WTC11 (cell line): ENCODE measurements around the gene OR6C2. TPM values are rescaled to one million over a fixed set of nuclear protein-coding genes. Genes with fewer than 3 reads are reported as not detected.

Source experiments
- ATAC-seq: fragments of 200-7000 bp; cut with Tn5 transposase; 2 replicates; pipeline ENCODE4 v1.10.0; 2021; ENCODE audit warnings: mild to moderate bottlenecking, moderate library complexity
- CTCF ChIA-PET: fragments of 300-600 bp; sonication (Branson Sonifier 250); formaldehyde crosslinking; loops from one replicate; lab custom pipeline; 2021; ENCODE audit warnings: antibody characterized with exemption; lab: Charles Lee
- POLR2A ChIA-PET: fragments of 350-600 bp; sonication (Branson Sonifier 250); formaldehyde crosslinking; loops from one replicate; lab custom pipeline; 2021; ENCODE audit warnings: antibody characterized with exemption; lab: Charles Lee
- DNase-seq: peaks from one replicate; pipeline ENCODE4 v3.0.0; 2021; ENCODE audit warnings: low spot score
- H3K27ac Mint-ChIP-seq: 2 replicates; pipeline ENCODE4 v1.8.0; 2021; ENCODE audit warnings: mixed read lengths
- H3K27me3 Mint-ChIP-seq: 2 replicates; pipeline ENCODE4 v1.8.0; 2021; ENCODE audit warnings: low read depth, mild to moderate bottlenecking, moderate library complexity, mixed read lengths
- H3K36me3 Mint-ChIP-seq: 2 replicates; pipeline ENCODE4 v1.8.0; 2021; ENCODE audit warnings: mixed read lengths
- H3K4me1 Mint-ChIP-seq: 2 replicates; pipeline ENCODE4 v1.8.0; 2022; ENCODE audit warnings: mixed read lengths
- H3K4me3 Mint-ChIP-seq: 2 replicates; pipeline ENCODE4 v1.8.0; 2021; ENCODE audit warnings: mild to moderate bottlenecking, moderate library complexity, mixed read lengths
- H3K9me3 Mint-ChIP-seq: 2 replicates; pipeline ENCODE4 v1.8.0; 2021; ENCODE audit warnings: mixed read lengths
- ELF4 ChIP-seq: sonication (generic); formaldehyde crosslinking; IDR thresholded peaks from 2 replicates; pipeline ENCODE4 v1.8.1; 2022; ENCODE audit warnings: low read depth, mild to moderate bottlenecking, moderate library complexity, missing genetic modification reagents
- ETV6 ChIP-seq: sonication (generic); formaldehyde crosslinking; IDR thresholded peaks from 2 replicates; pipeline ENCODE4 v1.8.1; 2022; ENCODE audit warnings: mild to moderate bottlenecking, missing genetic modification reagents
- FOXJ3 ChIP-seq: sonication (generic); formaldehyde crosslinking; IDR thresholded peaks from 2 replicates; pipeline ENCODE4 v1.9.0; 2021; ENCODE audit warnings: missing genetic modification reagents, mild to moderate bottlenecking, borderline replicate concordance
- FOXK1 ChIP-seq: sonication (generic); formaldehyde crosslinking; IDR thresholded peaks from 2 replicates; pipeline ENCODE4 v1.8.0; 2022; ENCODE audit warnings: mild to moderate bottlenecking, moderate library complexity, missing genetic modification reagents
- GTF2I ChIP-seq: fragments of 250-450 bp; sonication (Bioruptor Pico); conservative IDR thresholded peaks from 2 replicates; pipeline ENCODE4 v1.4.0; 2021; ENCODE audit warnings: mild to moderate bottlenecking
- IRF2 ChIP-seq: sonication (generic); formaldehyde crosslinking; IDR thresholded peaks from 2 replicates; pipeline ENCODE4 v1.8.0; 2022; ENCODE audit warnings: low read depth, missing genetic modification reagents, borderline replicate concordance
- OVOL2 ChIP-seq: fragments of 250-450 bp; sonication (Bioruptor Pico); IDR thresholded peaks from 2 replicates; pipeline ENCODE4 v1.9.0; 2021; ENCODE audit warnings: mild to moderate bottlenecking, borderline replicate concordance
- SP1 ChIP-seq: sonication (generic); formaldehyde crosslinking; conservative IDR thresholded peaks from 2 replicates; pipeline ENCODE4 v1.8.1; 2022; ENCODE audit warnings: missing genetic modification reagents
- TEAD1 ChIP-seq: sonication (generic); formaldehyde crosslinking; IDR thresholded peaks from 2 replicates; pipeline ENCODE4 v1.8.0; 2022; ENCODE audit warnings: mild to moderate bottlenecking, missing genetic modification reagents
- ZNF232 ChIP-seq: sonication (generic); formaldehyde crosslinking; IDR thresholded peaks from 2 replicates; pipeline ENCODE4 v1.8.0; 2022; ENCODE audit warnings: mild to moderate bottlenecking, missing genetic modification reagents
- total RNA-seq: library from RNA; stranded (reverse); gene quantifications from 3 replicates; pipeline ENCODE4 v1.2.3, GENCODE V29; 2021
- TF ChIP-seq, protein P1 (sequence below): fragments of 250-450 bp; sonication (Bioruptor Pico); IDR thresholded peaks from 2 replicates; pipeline ENCODE4 v1.9.0; 2021; ENCODE audit warnings: mild to moderate bottlenecking
- TF ChIP-seq, protein P2 (sequence below): sonication (generic); formaldehyde crosslinking; IDR thresholded peaks from 2 replicates; pipeline ENCODE4 v1.8.0; 2022; ENCODE audit warnings: mild to moderate bottlenecking, missing genetic modification reagents
- TF ChIP-seq, protein P3 (sequence below): sonication (generic); formaldehyde crosslinking; IDR thresholded peaks from 2 replicates; pipeline ENCODE4 v1.8.0; 2022; ENCODE audit warnings: missing genetic modification reagents
- TF ChIP-seq, protein P4 (sequence below): sonication (generic); formaldehyde crosslinking; IDR thresholded peaks from 2 replicates; pipeline ENCODE4 v1.8.0; 2022; ENCODE audit warnings: mild to moderate bottlenecking, missing genetic modification reagents
- TF ChIP-seq, protein P5 (sequence below): sonication (generic); formaldehyde crosslinking; IDR thresholded peaks from 2 replicates; pipeline ENCODE4 v1.8.1; 2023; ENCODE audit warnings: mild to moderate bottlenecking, moderate library complexity, missing genetic modification reagents
- TF ChIP-seq, protein P6 (sequence below): sonication (generic); formaldehyde crosslinking; IDR thresholded peaks from 2 replicates; pipeline ENCODE4 v1.8.0; 2022; ENCODE audit warnings: mild to moderate bottlenecking, missing genetic modification reagents
- TF ChIP-seq, protein P7 (sequence below): sonication (generic); formaldehyde crosslinking; IDR thresholded peaks from 2 replicates; pipeline ENCODE4 v1.8.1; 2022; ENCODE audit warnings: missing genetic modification reagents, borderline replicate concordance
- TF ChIP-seq, protein P8 (sequence below): sonication (generic); formaldehyde crosslinking; IDR thresholded peaks from 2 replicates; pipeline ENCODE4 v1.8.0; 2023; ENCODE audit warnings: missing genetic modification reagents

Gene OR6C2
- total RNA-seq, 1 experiment from 2014 or later, result not detected

DNA sequence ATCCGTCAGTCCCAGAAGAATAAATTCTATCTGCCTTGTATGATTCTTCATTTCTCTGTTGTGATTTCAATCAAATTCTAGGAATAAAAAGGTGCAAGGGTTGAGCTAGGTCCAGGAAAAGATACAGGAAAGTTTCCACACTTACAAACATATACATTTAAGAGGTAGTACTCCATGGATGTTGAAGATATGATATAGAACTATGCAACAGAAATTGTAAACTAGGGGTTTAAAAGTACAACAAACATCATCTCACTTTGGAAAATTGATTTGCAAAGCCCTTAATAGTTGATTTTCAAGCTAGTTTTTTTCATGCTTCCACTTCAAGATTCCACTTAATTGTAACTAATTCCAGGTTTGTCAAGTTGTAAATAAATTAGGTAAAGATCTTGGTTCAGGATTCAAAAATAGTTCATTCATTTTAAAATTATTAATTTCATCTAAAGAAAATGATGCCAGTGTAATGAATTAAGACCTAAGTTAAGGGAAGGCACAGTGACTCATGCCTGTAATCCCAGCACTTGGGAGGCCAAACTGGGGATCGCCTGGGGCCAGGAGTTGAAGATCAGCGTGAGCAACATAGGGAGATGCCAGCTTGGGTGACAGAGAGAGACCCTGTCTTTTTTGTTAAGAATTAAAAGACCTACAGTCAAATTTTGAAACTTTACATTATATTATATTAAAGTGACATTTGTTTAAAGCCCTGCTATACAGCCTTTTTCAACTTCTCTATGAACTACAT lies 26.4 kb downstream of the OR6C2 start, which contains the start of gene OR6C70:
Gene OR6C70 (minus strand): TSS at position 51 of the 742 bp plus-strand sequence. CDS start 0 bp downstream, at position 51.
- ATAC-seq (no peak), DNase-seq (no peak)
- Mint-ChIP-seq H3K9me3 (no peaks in the 10 kb centered on the region), H3K27me3 (no peaks in the 10 kb centered on the region), H3K4me3 (no peak within 1 kb of the TSS), H3K36me3 (no peaks in the 10 kb centered on the region), H3K27ac (no peak within 1 kb of the TSS), H3K4me1 (peaks cover 9% of the 10 kb centered on the region)
- ChIA-PET CTCF (no interaction called here), POLR2A (no interaction called here)
- TF ChIP-seq, protein P1, sequence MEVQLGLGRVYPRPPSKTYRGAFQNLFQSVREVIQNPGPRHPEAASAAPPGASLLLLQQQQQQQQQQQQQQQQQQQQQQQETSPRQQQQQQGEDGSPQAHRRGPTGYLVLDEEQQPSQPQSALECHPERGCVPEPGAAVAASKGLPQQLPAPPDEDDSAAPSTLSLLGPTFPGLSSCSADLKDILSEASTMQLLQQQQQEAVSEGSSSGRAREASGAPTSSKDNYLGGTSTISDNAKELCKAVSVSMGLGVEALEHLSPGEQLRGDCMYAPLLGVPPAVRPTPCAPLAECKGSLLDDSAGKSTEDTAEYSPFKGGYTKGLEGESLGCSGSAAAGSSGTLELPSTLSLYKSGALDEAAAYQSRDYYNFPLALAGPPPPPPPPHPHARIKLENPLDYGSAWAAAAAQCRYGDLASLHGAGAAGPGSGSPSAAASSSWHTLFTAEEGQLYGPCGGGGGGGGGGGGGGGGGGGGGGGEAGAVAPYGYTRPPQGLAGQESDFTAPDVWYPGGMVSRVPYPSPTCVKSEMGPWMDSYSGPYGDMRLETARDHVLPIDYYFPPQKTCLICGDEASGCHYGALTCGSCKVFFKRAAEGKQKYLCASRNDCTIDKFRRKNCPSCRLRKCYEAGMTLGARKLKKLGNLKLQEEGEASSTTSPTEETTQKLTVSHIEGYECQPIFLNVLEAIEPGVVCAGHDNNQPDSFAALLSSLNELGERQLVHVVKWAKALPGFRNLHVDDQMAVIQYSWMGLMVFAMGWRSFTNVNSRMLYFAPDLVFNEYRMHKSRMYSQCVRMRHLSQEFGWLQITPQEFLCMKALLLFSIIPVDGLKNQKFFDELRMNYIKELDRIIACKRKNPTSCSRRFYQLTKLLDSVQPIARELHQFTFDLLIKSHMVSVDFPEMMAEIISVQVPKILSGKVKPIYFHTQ, result no peak
- TF ChIP-seq ELF4 (no peak), SP1 (CRISPR knock-in tag) (no peak), ZNF232 (no peak), GTF2I (CRISPR knock-in tag) (no peak)
- TF ChIP-seq, protein P2, sequence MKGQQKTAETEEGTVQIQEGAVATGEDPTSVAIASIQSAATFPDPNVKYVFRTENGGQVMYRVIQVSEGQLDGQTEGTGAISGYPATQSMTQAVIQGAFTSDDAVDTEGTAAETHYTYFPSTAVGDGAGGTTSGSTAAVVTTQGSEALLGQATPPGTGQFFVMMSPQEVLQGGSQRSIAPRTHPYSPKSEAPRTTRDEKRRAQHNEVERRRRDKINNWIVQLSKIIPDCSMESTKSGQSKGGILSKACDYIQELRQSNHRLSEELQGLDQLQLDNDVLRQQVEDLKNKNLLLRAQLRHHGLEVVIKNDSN (CRISPR knock-in tag), result no peak
- TF ChIP-seq, protein P3, sequence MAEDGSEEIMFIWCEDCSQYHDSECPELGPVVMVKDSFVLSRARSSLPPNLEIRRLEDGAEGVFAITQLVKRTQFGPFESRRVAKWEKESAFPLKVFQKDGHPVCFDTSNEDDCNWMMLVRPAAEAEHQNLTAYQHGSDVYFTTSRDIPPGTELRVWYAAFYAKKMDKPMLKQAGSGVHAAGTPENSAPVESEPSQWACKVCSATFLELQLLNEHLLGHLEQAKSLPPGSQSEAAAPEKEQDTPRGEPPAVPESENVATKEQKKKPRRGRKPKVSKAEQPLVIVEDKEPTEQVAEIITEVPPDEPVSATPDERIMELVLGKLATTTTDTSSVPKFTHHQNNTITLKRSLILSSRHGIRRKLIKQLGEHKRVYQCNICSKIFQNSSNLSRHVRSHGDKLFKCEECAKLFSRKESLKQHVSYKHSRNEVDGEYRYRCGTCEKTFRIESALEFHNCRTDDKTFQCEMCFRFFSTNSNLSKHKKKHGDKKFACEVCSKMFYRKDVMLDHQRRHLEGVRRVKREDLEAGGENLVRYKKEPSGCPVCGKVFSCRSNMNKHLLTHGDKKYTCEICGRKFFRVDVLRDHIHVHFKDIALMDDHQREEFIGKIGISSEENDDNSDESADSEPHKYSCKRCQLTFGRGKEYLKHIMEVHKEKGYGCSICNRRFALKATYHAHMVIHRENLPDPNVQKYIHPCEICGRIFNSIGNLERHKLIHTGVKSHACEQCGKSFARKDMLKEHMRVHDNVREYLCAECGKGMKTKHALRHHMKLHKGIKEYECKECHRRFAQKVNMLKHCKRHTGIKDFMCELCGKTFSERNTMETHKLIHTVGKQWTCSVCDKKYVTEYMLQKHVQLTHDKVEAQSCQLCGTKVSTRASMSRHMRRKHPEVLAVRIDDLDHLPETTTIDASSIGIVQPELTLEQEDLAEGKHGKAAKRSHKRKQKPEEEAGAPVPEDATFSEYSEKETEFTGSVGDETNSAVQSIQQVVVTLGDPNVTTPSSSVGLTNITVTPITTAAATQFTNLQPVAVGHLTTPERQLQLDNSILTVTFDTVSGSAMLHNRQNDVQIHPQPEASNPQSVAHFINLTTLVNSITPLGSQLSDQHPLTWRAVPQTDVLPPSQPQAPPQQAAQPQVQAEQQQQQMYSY (CRISPR knock-in tag), result no peak
- TF ChIP-seq, protein P4, sequence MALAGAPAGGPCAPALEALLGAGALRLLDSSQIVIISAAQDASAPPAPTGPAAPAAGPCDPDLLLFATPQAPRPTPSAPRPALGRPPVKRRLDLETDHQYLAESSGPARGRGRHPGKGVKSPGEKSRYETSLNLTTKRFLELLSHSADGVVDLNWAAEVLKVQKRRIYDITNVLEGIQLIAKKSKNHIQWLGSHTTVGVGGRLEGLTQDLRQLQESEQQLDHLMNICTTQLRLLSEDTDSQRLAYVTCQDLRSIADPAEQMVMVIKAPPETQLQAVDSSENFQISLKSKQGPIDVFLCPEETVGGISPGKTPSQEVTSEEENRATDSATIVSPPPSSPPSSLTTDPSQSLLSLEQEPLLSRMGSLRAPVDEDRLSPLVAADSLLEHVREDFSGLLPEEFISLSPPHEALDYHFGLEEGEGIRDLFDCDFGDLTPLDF (CRISPR knock-in tag), result no peak
- TF ChIP-seq, protein P5, sequence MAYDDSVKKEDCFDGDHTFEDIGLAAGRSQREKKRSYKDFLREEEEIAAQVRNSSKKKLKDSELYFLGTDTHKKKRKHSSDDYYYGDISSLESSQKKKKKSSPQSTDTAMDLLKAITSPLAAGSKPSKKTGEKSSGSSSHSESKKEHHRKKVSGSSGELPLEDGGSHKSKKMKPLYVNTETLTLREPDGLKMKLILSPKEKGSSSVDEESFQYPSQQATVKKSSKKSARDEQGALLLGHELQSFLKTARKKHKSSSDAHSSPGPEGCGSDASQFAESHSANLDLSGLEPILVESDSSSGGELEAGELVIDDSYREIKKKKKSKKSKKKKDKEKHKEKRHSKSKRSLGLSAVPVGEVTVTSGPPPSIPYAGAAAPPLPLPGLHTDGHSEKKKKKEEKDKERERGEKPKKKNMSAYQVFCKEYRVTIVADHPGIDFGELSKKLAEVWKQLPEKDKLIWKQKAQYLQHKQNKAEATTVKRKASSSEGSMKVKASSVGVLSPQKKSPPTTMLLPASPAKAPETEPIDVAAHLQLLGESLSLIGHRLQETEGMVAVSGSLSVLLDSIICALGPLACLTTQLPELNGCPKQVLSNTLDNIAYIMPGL (CRISPR knock-in tag), result no peak
- TF ChIP-seq, protein P6, sequence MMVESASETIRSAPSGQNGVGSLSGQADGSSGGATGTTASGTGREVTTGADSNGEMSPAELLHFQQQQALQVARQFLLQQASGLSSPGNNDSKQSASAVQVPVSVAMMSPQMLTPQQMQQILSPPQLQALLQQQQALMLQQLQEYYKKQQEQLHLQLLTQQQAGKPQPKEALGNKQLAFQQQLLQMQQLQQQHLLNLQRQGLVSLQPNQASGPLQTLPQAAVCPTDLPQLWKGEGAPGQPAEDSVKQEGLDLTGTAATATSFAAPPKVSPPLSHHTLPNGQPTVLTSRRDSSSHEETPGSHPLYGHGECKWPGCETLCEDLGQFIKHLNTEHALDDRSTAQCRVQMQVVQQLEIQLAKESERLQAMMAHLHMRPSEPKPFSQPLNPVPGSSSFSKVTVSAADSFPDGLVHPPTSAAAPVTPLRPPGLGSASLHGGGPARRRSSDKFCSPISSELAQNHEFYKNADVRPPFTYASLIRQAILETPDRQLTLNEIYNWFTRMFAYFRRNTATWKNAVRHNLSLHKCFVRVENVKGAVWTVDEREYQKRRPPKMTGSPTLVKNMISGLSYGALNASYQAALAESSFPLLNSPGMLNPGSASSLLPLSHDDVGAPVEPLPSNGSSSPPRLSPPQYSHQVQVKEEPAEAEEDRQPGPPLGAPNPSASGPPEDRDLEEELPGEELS (CRISPR knock-in tag), result no peak

DNA sequence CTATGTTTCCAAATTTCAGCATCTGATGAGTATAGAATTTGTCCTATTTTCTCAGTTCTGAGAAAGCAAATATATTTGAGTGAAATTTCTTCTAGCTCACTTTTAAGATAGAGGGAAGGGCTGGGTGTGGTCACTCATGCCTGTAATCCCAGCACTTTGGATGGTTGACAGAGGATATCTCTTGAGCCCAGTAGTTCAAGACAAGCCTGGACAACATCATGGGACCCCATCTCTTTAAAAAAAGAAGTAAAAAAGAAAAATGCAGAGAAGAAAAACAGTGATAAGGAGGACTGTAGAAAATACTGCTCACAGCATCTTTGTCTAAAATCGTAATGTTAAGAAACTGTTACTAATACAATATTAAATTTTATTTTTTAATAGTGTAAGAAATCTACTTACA lies 28.4 kb downstream of the OR6C2 start:
- DNase-seq, result no peak
- no peaks in the 10 kb centered on the region for H3K9me3 Mint-ChIP-seq
- no peaks in the 10 kb centered on the region for H3K36me3 Mint-ChIP-seq
- ChIA-PET POLR2A (no interaction called here), CTCF (no interaction called here)
- H3K4me1 Mint-ChIP-seq, result peaks cover 9% of the 10 kb centered on the region
- no peak for ATAC-seq
- H3K27ac Mint-ChIP-seq, result no peak overlapping the region
- H3K27me3 Mint-ChIP-seq, result no peaks in the 10 kb centered on the region
- no peak overlapping the region for H3K4me3 Mint-ChIP-seq
- TF ChIP-seq FOXJ3 (CRISPR knock-in tag) (no peak), TEAD1 (CRISPR knock-in tag) (no peak), FOXK1 (CRISPR knock-in tag) (no peak), IRF2 (CRISPR knock-in tag) (no peak), OVOL2 (CRISPR knock-in tag) (no peak), ETV6 (CRISPR knock-in tag) (no peak)
- TF ChIP-seq, protein P7, sequence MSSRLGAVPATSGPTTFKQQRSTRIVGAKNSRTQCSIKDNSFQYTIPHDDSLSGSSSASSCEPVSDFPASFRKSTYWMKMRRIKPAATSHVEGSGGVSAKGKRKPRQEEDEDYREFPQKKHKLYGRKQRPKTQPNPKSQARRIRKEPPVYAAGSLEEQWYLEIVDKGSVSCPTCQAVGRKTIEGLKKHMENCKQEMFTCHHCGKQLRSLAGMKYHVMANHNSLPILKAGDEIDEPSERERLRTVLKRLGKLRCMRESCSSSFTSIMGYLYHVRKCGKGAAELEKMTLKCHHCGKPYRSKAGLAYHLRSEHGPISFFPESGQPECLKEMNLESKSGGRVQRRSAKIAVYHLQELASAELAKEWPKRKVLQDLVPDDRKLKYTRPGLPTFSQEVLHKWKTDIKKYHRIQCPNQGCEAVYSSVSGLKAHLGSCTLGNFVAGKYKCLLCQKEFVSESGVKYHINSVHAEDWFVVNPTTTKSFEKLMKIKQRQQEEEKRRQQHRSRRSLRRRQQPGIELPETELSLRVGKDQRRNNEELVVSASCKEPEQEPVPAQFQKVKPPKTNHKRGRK (CRISPR knock-in tag), result no peak
- TF ChIP-seq, protein P8, sequence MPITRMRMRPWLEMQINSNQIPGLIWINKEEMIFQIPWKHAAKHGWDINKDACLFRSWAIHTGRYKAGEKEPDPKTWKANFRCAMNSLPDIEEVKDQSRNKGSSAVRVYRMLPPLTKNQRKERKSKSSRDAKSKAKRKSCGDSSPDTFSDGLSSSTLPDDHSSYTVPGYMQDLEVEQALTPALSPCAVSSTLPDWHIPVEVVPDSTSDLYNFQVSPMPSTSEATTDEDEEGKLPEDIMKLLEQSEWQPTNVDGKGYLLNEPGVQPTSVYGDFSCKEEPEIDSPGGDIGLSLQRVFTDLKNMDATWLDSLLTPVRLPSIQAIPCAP, result no peak
